Nephron progenitor cell (in vitro differentiated cells): Measurements from ENCODE around the gene CPA2.

Experiments used
- DNase-seq: peaks from one replicate; pipeline ENCODE4 v3.0.0; 2021
- H3K27ac Mint-ChIP-seq: 2 replicates; pipeline ENCODE4 v1.8.0; 2021; ENCODE audit warnings: mild to moderate bottlenecking, moderate library complexity, mixed read lengths
- H3K27me3 Mint-ChIP-seq: 2 replicates; pipeline ENCODE4 v1.8.0; 2021; ENCODE audit warnings: mild to moderate bottlenecking, low read depth, mixed read lengths; ENCODE audit not compliant: poor library complexity
- H3K36me3 Mint-ChIP-seq: 2 replicates; pipeline ENCODE4 v1.8.0; 2021; ENCODE audit warnings: low read depth, mixed read lengths
- H3K4me1 Mint-ChIP-seq: 2 replicates; pipeline ENCODE4 v1.8.0; 2021; ENCODE audit warnings: mixed read lengths
- H3K4me3 Mint-ChIP-seq: 2 replicates; pipeline ENCODE4 v1.8.0; 2021; ENCODE audit warnings: mild to moderate bottlenecking, moderate library complexity, mixed read lengths
- H3K9me3 Mint-ChIP-seq: 2 replicates; pipeline ENCODE4 v1.8.0; 2021; ENCODE audit warnings: mild to moderate bottlenecking, moderate library complexity, mixed read lengths
- CTCF ChIP-seq: fragments of 200-600 bp; sonication (generic); IDR thresholded peaks from 2 replicates; pipeline ENCODE4 v1.5.0; 2021; ENCODE audit warnings: antibody characterized with exemption

Gene CPA2

GRCh38 chr7:130266961-130267321 is 278 bp downstream of the CPA2 start:
- Mint-ChIP-seq H3K36me3 (no peaks in the 10 kb centered on the region), H3K27me3 (peaks cover 4% of the 10 kb centered on the region), H3K9me3 (no peaks in the 10 kb centered on the region), H3K4me1 (peaks cover 89% of the 10 kb centered on the region), H3K27ac (no peak overlapping the region), H3K4me3 (no peak overlapping the region)
- TF ChIP-seq CTCF: no peak
- DNase-seq: no peak

- Mint-ChIP-seq H3K4me3 (no peak overlapping the region), H3K36me3 (no peaks in the 10 kb centered on the region), H3K9me3 (no peaks in the 10 kb centered on the region), H3K27me3 (peaks cover 7% of the 10 kb centered on the region), H3K27ac (no peak overlapping the region), H3K4me1 (peaks cover 89% of the 10 kb centered on the region)
- DNase-seq: no peak
- no peak for TF ChIP-seq CTCF
Measured at GRCh38 chr7:130268463-130269317, 2.0 kb downstream of the CPA2 start.

- Mint-ChIP-seq H3K27ac (no peak overlapping the region), H3K36me3 (no peaks in the 10 kb centered on the region), H3K27me3 (peaks cover 7% of the 10 kb centered on the region), H3K4me3 (no peak overlapping the region), H3K9me3 (no peaks in the 10 kb centered on the region), H3K4me1 (peaks cover 89% of the 10 kb centered on the region)
- DNase-seq: no peak
- no peak for TF ChIP-seq CTCF
Measured at GRCh38 chr7:130269318-130269694, 2.6 kb downstream of the CPA2 start.

GRCh38 chr7:130270947-130271800 is 4.5 kb downstream of the CPA2 start:
- Mint-ChIP-seq H3K27me3 (peaks cover 3% of the 10 kb centered on the region), H3K4me3 (no peak overlapping the region), H3K36me3 (no peaks in the 10 kb centered on the region), H3K9me3 (no peaks in the 10 kb centered on the region), H3K4me1 (peaks cover 89% of the 10 kb centered on the region), H3K27ac (peak overlapping the region; percentile 99)
- no peak for TF ChIP-seq CTCF
- no peak for DNase-seq

GRCh38 chr7:130272381-130273080 is 5.9 kb downstream of the CPA2 start:
- Mint-ChIP-seq H3K4me3 (peak overlapping the region; percentile 73), H3K9me3 (no peaks in the 10 kb centered on the region), H3K27ac (peak overlapping the region; percentile 99), H3K27me3 (peaks cover 3% of the 10 kb centered on the region), H3K36me3 (no peaks in the 10 kb centered on the region), H3K4me1 (peaks cover 89% of the 10 kb centered on the region)
- peak; percentile 57 for DNase-seq
- TF ChIP-seq CTCF: no peak
